Astrocyte (in vitro differentiated cells and primary cell): ENCODE data around the gene ACOX2. TPM values are rescaled to one million over a fixed set of nuclear protein-coding genes. Genes with fewer than 3 reads are reported as not detected.

Source experiments
- DNase-seq: peaks from one replicate; pipeline ENCODE4 v3.0.0-alpha.2; 2010; ENCODE audit warnings: low read depth
- FAIRE-seq: peaks from 2 replicates; lab custom pipeline; 2011; peaks lifted over from hg19 to GRCh38; lab: Jason Lieb, UNC
- H2AFZ ChIP-seq: 2 replicates; pipeline ENCODE4 v1.6.0; 2012; ENCODE audit warnings: low read depth, low read length, inconsistent platforms
- H3K27ac ChIP-seq: 2 replicates; pipeline ENCODE4 v1.5.1; 2011; ENCODE audit warnings: low read depth, low read length, inconsistent platforms
- H3K27me3 ChIP-seq: 2 replicates; pipeline ENCODE4 v1.6.0; 2011; ENCODE audit warnings: low read length, inconsistent platforms; ENCODE audit not compliant: insufficient read depth
- H3K36me3 ChIP-seq: 2 replicates; pipeline ENCODE4 v1.5.1; 2011; ENCODE audit warnings: low read length, inconsistent platforms; ENCODE audit not compliant: insufficient read depth
- H3K4me1 ChIP-seq: 2 replicates; pipeline ENCODE4 v1.5.1; 2011; ENCODE audit warnings: low read length, inconsistent platforms; ENCODE audit not compliant: insufficient read depth
- H3K4me2 ChIP-seq: 2 replicates; pipeline ENCODE4 v1.6.0; 2012; ENCODE audit warnings: low read length, inconsistent platforms
- H3K4me3 ChIP-seq: 2 replicates; pipeline ENCODE4 v1.5.1; 2011; ENCODE audit warnings: low read depth, mild to moderate bottlenecking, low read length, inconsistent platforms; ENCODE audit not compliant: insufficient read depth
- H3K79me2 ChIP-seq: 2 replicates; pipeline ENCODE4 v1.6.0; 2012; ENCODE audit warnings: mild to moderate bottlenecking, low read length, inconsistent platforms; ENCODE audit not compliant: insufficient read depth
- H3K9ac ChIP-seq: 2 replicates; pipeline ENCODE4 v1.6.0; 2012; ENCODE audit warnings: mild to moderate bottlenecking, low read length, inconsistent platforms
- H3K9me3 ChIP-seq: 2 replicates; pipeline ENCODE4 v1.5.1; 2012; ENCODE audit warnings: low read depth, mild to moderate bottlenecking, low read length, inconsistent platforms; ENCODE audit not compliant: insufficient read depth
- H4K20me1 ChIP-seq: 2 replicates; pipeline ENCODE4 v1.6.0; 2012; ENCODE audit warnings: low read length, inconsistent platforms; ENCODE audit not compliant: insufficient read depth
- H3K27ac Mint-ChIP-seq: one replicate; pipeline ENCODE4 v1.8.0; 2021; ENCODE audit warnings: mild to moderate bottlenecking, mixed read lengths; ENCODE audit not compliant: unreplicated experiment
- H3K27me3 Mint-ChIP-seq: one replicate; pipeline ENCODE4 v1.8.0; 2021; ENCODE audit warnings: low read depth, mixed read lengths; ENCODE audit not compliant: unreplicated experiment
- H3K36me3 Mint-ChIP-seq: one replicate; pipeline ENCODE4 v1.8.0; 2021; ENCODE audit warnings: low read depth, mixed read lengths; ENCODE audit not compliant: unreplicated experiment
- H3K4me1 Mint-ChIP-seq: one replicate; pipeline ENCODE4 v1.8.0; 2021; ENCODE audit warnings: low read depth, mixed read lengths; ENCODE audit not compliant: unreplicated experiment
- H3K4me3 Mint-ChIP-seq: one replicate; pipeline ENCODE4 v1.8.0; 2021; ENCODE audit warnings: mild to moderate bottlenecking, moderate library complexity, mixed read lengths; ENCODE audit not compliant: unreplicated experiment
- H3K9me3 Mint-ChIP-seq: one replicate; pipeline ENCODE4 v1.8.0; 2021; ENCODE audit warnings: mild to moderate bottlenecking, mixed read lengths; ENCODE audit not compliant: unreplicated experiment
- CTCF ChIP-seq: IDR thresholded peaks from 2 replicates; pipeline ENCODE4 v1.5.1; 2011; ENCODE audit warnings: low read depth, mild to moderate bottlenecking, inconsistent platforms, low read length, moderate library complexity; ENCODE audit not compliant: insufficient read depth
- EZH2 ChIP-seq: IDR thresholded peaks from 2 replicates; pipeline ENCODE4 v1.6.1; 2012; ENCODE audit warnings: mild to moderate bottlenecking, low read length, inconsistent platforms; ENCODE audit not compliant: insufficient read depth
- total RNA-seq: library from RNA; stranded (reverse); gene quantifications from 2 replicates; pipeline ENCODE4 v1.2.1, GENCODE V29; 2021

The ACOX2 gene
- total RNA-seq, 1 donor from 2014 or later: 2.7 TPM

DNA sequence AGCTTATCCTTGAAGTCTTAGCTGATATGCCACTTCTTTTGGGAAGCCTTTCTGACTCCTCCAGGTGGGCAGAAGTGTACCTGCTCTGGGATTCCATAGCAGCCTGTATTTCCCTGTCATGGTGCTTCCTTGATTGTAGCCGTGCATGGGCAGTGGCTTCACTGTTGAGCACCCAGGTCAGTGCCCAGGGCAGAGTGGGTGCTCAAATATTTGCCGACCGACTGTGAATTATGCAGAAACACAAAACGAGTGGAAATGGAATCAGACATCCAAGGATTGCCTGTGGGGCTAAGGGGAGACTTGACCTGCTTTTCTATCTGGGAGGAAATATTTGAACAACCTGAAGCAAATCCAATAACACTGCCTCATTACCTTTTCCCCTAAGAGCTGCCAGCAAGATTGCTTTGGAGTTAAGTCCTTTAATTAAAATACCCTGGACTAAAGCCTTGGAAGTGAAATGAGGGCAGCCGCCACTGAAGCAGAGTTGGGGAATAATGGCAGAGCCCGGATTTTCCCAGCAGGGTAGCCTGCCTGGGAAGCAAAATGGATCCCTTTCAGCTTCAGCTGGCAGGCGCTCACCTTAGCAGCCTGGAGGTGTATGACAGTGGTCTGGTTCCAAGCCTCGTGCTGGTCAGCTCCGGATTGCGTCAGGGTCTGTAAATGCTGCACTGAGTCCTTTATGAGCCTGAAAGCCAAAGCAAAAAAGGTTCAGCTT lies 14.9 kb downstream of the ACOX2 start:
- Mint-ChIP-seq H3K36me3 (no peaks in the 10 kb centered on the region), H3K9me3 (no peaks in the 10 kb centered on the region), H3K27me3 (no peaks in the 10 kb centered on the region), H3K27ac (no peak overlapping the region), H3K4me3 (no peak overlapping the region), H3K4me1 (peaks cover 11% of the 10 kb centered on the region)
- Histone ChIP-seq H3K9ac (no peak overlapping the region), H3K27me3 (no peaks in the 10 kb centered on the region), H3K9me3 (no peaks in the 10 kb centered on the region), H4K20me1 (no peaks in the 10 kb centered on the region), H3K4me3 (no peak overlapping the region), H3K4me2 (no peak overlapping the region), H3K27ac (no peak overlapping the region), H3K4me1 (peaks cover 11% of the 10 kb centered on the region), H2AFZ (no peak overlapping the region), H3K36me3 (no peaks in the 10 kb centered on the region), H3K79me2 (no peaks in the 10 kb centered on the region)
- no peak for FAIRE-seq
- DNase-seq: no peak
- no peak for TF ChIP-seq EZH2
- no peak for TF ChIP-seq CTCF

- peaks cover 5% of the 10 kb centered on the region for H3K4me1 ChIP-seq
- Mint-ChIP-seq H3K36me3 (no peaks in the 10 kb centered on the region), H3K4me3 (no peak overlapping the region), H3K27me3 (no peaks in the 10 kb centered on the region), H3K4me1 (peaks cover 8% of the 10 kb centered on the region), H3K27ac (no peak overlapping the region), H3K9me3 (no peaks in the 10 kb centered on the region)
- no peaks in the 10 kb centered on the region for H3K36me3 ChIP-seq
- no peak overlapping the region for H2AFZ ChIP-seq
- no peaks in the 10 kb centered on the region for H3K9me3 ChIP-seq
- H3K9ac ChIP-seq: no peak overlapping the region
- DNase-seq: no peak
- no peak for FAIRE-seq
- H3K79me2 ChIP-seq: no peaks in the 10 kb centered on the region
- TF ChIP-seq EZH2: no peak
- no peak for TF ChIP-seq CTCF
- H3K27me3 ChIP-seq: no peaks in the 10 kb centered on the region
- H3K4me2 ChIP-seq: no peak overlapping the region
- H3K4me3 ChIP-seq: no peak overlapping the region
- H4K20me1 ChIP-seq: no peaks in the 10 kb centered on the region
- H3K27ac ChIP-seq: no peak overlapping the region
Measured at GRCh38 chr3:58521336-58521670, 15.7 kb downstream of the ACOX2 start.

DNA sequence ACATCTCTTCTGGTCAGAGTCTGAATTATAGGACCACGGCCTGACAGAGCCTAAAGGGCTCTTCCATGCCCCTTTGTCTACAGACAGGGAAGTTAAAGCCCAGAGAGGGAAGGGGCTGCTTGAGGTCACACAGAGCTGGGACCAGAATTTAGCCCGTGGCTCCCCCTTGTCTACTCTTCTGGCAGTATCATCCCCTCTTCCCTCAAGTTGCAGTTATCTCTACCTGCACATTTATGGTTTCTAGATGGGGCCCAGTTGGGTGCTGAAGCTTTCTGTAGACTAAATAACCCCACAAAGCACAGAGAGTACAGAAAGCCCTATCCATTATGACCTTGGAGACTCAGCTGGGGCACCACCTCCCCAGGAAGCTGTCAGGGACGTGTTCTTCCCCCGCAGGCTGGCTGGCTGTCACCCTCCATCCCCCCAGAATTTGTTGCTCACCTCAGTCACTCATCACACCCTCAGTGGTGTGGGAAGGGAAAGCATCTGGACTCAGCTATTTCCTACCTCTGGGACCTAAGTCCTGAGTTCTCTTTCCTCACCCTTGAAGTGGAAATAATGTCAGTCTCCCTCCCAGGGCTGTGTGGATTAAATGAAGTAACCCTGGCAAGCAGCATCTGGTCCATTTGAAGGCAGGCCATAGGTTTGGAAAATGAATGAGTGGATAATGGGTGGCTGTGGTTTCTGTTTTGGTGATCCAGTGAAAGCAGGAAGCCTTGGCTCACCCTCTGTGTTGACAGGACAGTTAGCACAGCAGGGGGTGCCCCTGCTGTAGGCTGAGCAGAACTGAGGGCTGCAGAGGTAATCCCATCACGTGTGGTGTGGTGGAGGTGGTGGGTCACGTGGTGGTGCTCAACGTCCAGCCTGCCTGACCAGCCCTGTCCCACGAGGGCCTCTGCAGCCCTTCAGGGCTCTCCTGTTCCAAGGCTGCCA lies 16.3 kb downstream of the ACOX2 start:
- H3K9me3 ChIP-seq: no peaks in the 10 kb centered on the region
- no peaks in the 10 kb centered on the region for H3K79me2 ChIP-seq
- Mint-ChIP-seq H3K4me1 (peaks cover 4% of the 10 kb centered on the region), H3K4me3 (no peak overlapping the region), H3K9me3 (no peaks in the 10 kb centered on the region), H3K36me3 (no peaks in the 10 kb centered on the region), H3K27me3 (no peaks in the 10 kb centered on the region), H3K27ac (no peak overlapping the region)
- H3K36me3 ChIP-seq: no peaks in the 10 kb centered on the region
- H3K27ac ChIP-seq: no peak overlapping the region
- no peak overlapping the region for H3K4me3 ChIP-seq
- H3K9ac ChIP-seq: no peak overlapping the region
- H2AFZ ChIP-seq: no peak overlapping the region
- no peaks in the 10 kb centered on the region for H4K20me1 ChIP-seq
- H3K4me1 ChIP-seq: no peaks in the 10 kb centered on the region
- no peaks in the 10 kb centered on the region for H3K27me3 ChIP-seq
- no peak for DNase-seq
- FAIRE-seq: no peak
- H3K4me2 ChIP-seq: no peak overlapping the region
- TF ChIP-seq CTCF (no peak), EZH2 (no peak)
